ENCODE measurements around the gene STK32C.

The STK32C gene

DNA sequence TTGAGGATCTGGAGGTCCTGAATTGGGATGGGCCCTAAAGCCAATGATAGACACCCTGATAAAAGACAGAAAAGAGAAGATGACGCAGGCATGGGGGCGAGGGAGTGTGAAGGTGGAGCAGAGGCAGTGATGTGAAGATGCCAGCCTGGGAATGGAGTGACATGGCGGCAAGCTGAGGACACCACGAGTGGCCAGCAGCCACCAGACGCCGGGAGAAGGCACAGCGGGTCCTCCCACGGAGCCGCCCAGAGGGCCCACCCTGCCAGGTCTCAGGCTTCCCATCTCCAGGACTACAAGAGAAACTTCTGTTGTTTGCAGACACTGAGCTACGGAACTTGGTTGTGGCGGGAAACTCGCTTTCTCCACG, 76.1 kb downstream of the STK32C start:
- H3K4me3 ChIP-seq (ENCODE audit: low read length) = no peak overlapping the region
- no peak for TF ChIP-seq CTCF (IDR thresholded peaks at IDR 0.05; ENCODE audit: insufficient read depth, low read depth, low read length, missing control alignments)
- no peak for DNase-seq (ENCODE audit: low read depth)

DNA sequence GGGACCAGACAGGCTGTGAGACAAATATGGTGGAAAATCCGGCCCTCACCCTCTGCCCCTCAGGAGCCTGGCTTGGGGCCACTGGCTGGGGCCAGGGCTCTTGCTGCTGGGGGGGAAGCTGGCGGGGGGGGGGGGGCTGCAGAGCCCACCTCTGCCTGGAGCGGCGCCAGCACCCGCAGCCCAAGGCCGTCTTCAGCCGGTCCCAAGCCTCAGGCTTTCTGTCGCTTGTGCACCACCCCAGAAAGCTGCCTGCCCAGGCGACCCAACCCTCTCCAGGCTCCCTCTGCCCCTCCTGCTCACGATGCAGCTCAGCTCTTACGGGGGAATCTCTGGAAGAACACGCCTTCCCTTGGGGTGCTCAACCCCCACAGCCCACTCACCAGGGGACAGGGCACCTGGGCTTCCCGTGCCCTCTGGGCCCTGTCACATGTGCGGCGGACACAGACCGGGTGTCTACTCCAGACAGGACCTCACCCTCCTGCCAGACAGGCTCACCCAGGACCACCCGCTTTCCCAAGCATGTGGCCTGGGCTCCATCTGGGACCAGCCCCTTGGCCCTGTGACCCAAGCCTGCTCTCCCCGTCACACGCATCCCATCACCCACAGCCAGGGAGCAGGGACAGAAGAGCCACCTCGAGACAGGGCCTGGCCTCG, 77.1 kb downstream of the STK32C start:
- DNase-seq (ENCODE audit: low read depth) = no peak
- H3K4me3 ChIP-seq (ENCODE audit: low read length) = no peak overlapping the region
- TF ChIP-seq CTCF (IDR thresholded peaks at IDR 0.05; ENCODE audit: insufficient read depth, low read depth, low read length, missing control alignments) = no peak

- no peak for TF ChIP-seq CTCF (IDR thresholded peaks at IDR 0.05; ENCODE audit: insufficient read depth, low read depth, low read length, missing control alignments)
- no peak for DNase-seq (ENCODE audit: low read depth)
- no peak overlapping the region for H3K4me3 ChIP-seq (ENCODE audit: low read length)
Measured at GRCh38 chr10:132229834-132230556, 77.8 kb downstream of the STK32C start.

DNA sequence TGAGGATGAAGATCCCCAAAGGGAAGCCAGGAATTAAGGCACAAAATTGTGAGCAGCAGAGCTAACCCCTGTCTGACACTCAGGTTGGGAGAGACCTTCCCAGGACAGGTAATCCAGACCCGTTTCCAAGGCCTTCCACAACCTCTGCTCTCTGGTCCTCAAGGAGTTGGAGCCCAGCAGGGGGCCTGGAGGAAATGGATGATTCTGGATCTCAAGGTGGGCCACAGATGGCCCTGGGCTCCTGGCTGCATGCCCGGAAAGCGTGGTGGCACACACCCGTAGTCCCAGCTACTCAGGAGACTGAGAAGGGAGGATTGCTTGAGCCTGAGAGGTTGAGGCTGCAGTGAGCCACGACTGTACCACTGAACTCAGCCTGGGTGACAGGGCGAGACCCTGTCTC, 78.7 kb downstream of the STK32C start:
- no peak overlapping the region for H3K4me3 ChIP-seq (ENCODE audit: low read length)
- DNase-seq (ENCODE audit: low read depth) = no peak
- no peak for TF ChIP-seq CTCF (IDR thresholded peaks at IDR 0.05; ENCODE audit: insufficient read depth, low read depth, low read length, missing control alignments)

DNA sequence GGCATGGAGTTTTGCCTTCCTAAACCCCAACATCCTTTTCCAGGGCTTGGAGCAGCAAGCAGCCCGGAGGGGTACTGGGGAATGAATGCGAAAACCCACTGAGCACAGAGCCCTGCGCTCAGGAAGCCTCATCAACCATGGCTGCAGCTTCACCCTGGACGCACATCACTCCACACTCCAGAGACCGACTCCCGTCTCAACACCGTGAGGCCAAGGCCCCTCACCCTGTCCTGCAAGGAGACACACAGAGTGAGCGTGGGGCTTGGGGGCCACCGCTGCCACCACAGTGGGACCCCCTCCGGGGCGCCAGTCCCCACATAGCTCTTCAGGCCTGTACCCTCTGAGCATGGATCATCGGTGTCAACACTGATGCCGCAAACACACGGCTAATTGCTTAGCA, 79.1 kb downstream of the STK32C start:
- H3K4me3 ChIP-seq (ENCODE audit: low read length) = no peak overlapping the region
- no peak for TF ChIP-seq CTCF (IDR thresholded peaks at IDR 0.05; ENCODE audit: insufficient read depth, low read depth, low read length, missing control alignments)
- DNase-seq (ENCODE audit: low read depth) = no peak

GRCh38 chr10:132227851-132228390, 79.8 kb downstream of the STK32C start:
- TF ChIP-seq CTCF (IDR thresholded peaks at IDR 0.05; ENCODE audit: insufficient read depth, low read depth, low read length, missing control alignments) = no peak
- DNase-seq (ENCODE audit: low read depth) = no peak
- H3K4me3 ChIP-seq (ENCODE audit: low read length) = no peak overlapping the region
